Keratinocyte (primary cell): ENCODE measurements around the gene SRRD. TPM values are rescaled to one million over a fixed set of nuclear protein-coding genes. Genes with fewer than 3 reads are reported as not detected.

Source experiments
- DNase-seq: peaks from one replicate; pipeline ENCODE4 v3.0.0-alpha.2; 2011; ENCODE audit warnings: low read depth, missing footprints, low spot score
- FAIRE-seq: peaks from 2 replicates; lab custom pipeline; 2011; peaks lifted over from hg19 to GRCh38; lab: Jason Lieb, UNC
- H2AFZ ChIP-seq: 2 replicates; pipeline ENCODE4 v1.6.0; 2012; ENCODE audit warnings: low read length, control low read depth, inconsistent platforms; ENCODE audit not compliant: control insufficient read depth
- H3K27ac ChIP-seq: 2 replicates; pipeline ENCODE4 v1.5.1; 2011; ENCODE audit warnings: low read length; ENCODE audit not compliant: control insufficient read depth, insufficient read depth
- H3K27me3 ChIP-seq: 3 replicates; pipeline ENCODE4 v1.6.0; 2011; ENCODE audit warnings: low read length; ENCODE audit not compliant: control insufficient read depth, insufficient read depth; ENCODE audit errors: extremely low read depth
- H3K36me3 ChIP-seq, 2 experiments: 2 replicates in 1 of 2; 3 replicates in 1 of 2; pipeline ENCODE4 v1.5.1; 2011; ENCODE audit warnings: low read length in 2 of 2, mild to moderate bottlenecking in 1 of 2; ENCODE audit not compliant: control insufficient read depth in 2 of 2, insufficient read depth in 2 of 2; ENCODE audit errors: extremely low read depth in 1 of 2
- H3K4me1 ChIP-seq: 3 replicates; pipeline ENCODE4 v1.5.1; 2011; ENCODE audit warnings: low read length; ENCODE audit not compliant: control insufficient read depth, insufficient read depth; ENCODE audit errors: extremely low read depth
- H3K4me2 ChIP-seq: 3 replicates; pipeline ENCODE4 v1.6.0; 2011; ENCODE audit warnings: low read depth, low read length; ENCODE audit not compliant: control insufficient read depth, insufficient read depth; ENCODE audit errors: extremely low read depth
- H3K4me3 ChIP-seq, 3 experiments: fragments of 200-600 bp in 1 of 3; sonication (generic) in 1 of 3; 2 replicates in 2 of 3; 3 replicates in 1 of 3; pipeline ENCODE4 v1.5.1; 2011 to 2016; ENCODE audit warnings: low read length in 3 of 3, mild to moderate bottlenecking in 3 of 3, control low read depth in 2 of 3, inconsistent platforms in 1 of 3, low read depth in 1 of 3, mixed read lengths in 1 of 3, mixed run types in 1 of 3, moderate library complexity in 1 of 3; ENCODE audit not compliant: control insufficient read depth in 2 of 3, insufficient read depth in 2 of 3; ENCODE audit errors: extremely low read depth in 1 of 3
- H3K79me2 ChIP-seq: 2 replicates; pipeline ENCODE4 v1.6.0; 2012; ENCODE audit warnings: low read length; ENCODE audit not compliant: control insufficient read depth, insufficient read depth
- H3K9ac ChIP-seq: 3 replicates; pipeline ENCODE4 v1.6.0; 2011; ENCODE audit warnings: low read length; ENCODE audit not compliant: control insufficient read depth, insufficient read depth; ENCODE audit errors: extremely low read depth
- H3K9me1 ChIP-seq: 3 replicates; pipeline ENCODE4 v1.6.0; 2011; ENCODE audit warnings: low read length; ENCODE audit not compliant: control insufficient read depth, insufficient read depth; ENCODE audit errors: extremely low read depth
- H3K9me3 ChIP-seq: 2 replicates; pipeline ENCODE4 v1.5.1; 2012; ENCODE audit warnings: low read depth, low read length; ENCODE audit not compliant: control insufficient read depth
- H4K20me1 ChIP-seq: 3 replicates; pipeline ENCODE4 v1.6.0; 2011; ENCODE audit warnings: low read length; ENCODE audit not compliant: control insufficient read depth, insufficient read depth; ENCODE audit errors: extremely low read depth
- CTCF ChIP-seq, 3 experiments: IDR thresholded peaks in 1 of 3; conservative IDR thresholded peaks in 1 of 3; optimal IDR thresholded peaks in 1 of 3; 2 replicates in 2 of 3; 3 replicates in 1 of 3; pipeline versions ENCODE3 to v1.5.1; 2011; ENCODE audit warnings: low read length in 3 of 3, mild to moderate bottlenecking in 3 of 3, moderate library complexity in 2 of 3, control low read depth in 1 of 3, inconsistent platforms in 1 of 3; ENCODE audit not compliant: insufficient read depth in 2 of 3; ENCODE audit errors: extremely low read depth in 1 of 3
- EZH2 ChIP-seq: IDR thresholded peaks from one replicate; pipeline ENCODE4 v1.6.1; 2012; ENCODE audit warnings: inconsistent platforms, mild to moderate bottlenecking, low read length, moderate library complexity
- dilution Hi-C: fragments of 300-500 bp; cut with MboI; formaldehyde crosslinking; loops from one replicate; pipeline ENCODE4 v1.7.0; 2020; ENCODE audit warnings: low sequenced_read_pairs; ENCODE audit not compliant: extremely low pct_ligation_motif_present
- polyA plus RNA-seq, 5 experiments: library from polyadenylated mRNA; depleted of rRNA in 3 of 5; stranded (reverse) in 3 of 5; stranded (forward) in 1 of 5; unstranded in 1 of 5; fragments of >200 nt; gene quantifications; 1 replicate in 1 of 5; 2 replicates in 3 of 5; 3 replicates in 1 of 5; pipeline versions ENCODE4 v1.2.1 to v1.2.3, GENCODE V29; 2011 to 2012; ENCODE audit warnings: missing spikeins in 2 of 5, low read depth in 1 of 5, low replicate concordance in 1 of 5

The SRRD gene
- polyA plus RNA-seq, 1 donor (not counting 4 experiments of a cell fraction or from before 2014, with no cell fraction given): 45.0 TPM

GRCh38 chr22:26470807-26471206 is 12.9 kb upstream of the SRRD start:
- H3K36me3 ChIP-seq: peaks cover 10 to 60% of the 10 kb centered on the region in 2 experiments
- TF ChIP-seq EZH2 (no peak), CTCF (optimal IDR thresholded peaks at IDR 0.05 in 1 of 3, IDR thresholded peaks at IDR 0.05 in 1 of 3, conservative IDR thresholded peaks at IDR 0.05 in 1 of 3; ENCODE audit: extremely low read depth in 1 of 3, insufficient read depth in 2 of 3, low read length in 3 of 3) (no peak)
- FAIRE-seq (no peak), DNase-seq (no peak)
- H3K27me3 ChIP-seq: no peaks in the 10 kb centered on the region
- H3K27ac ChIP-seq: peak overlapping the region; percentile 92
- peaks cover 2% of the 10 kb centered on the region for H3K9me1 ChIP-seq
- peak overlapping the region; percentile 69 for H3K4me2 ChIP-seq
- no peak overlapping the region for H2AFZ ChIP-seq
- no peaks in the 10 kb centered on the region for H3K79me2 ChIP-seq
- peak overlapping the region in 1 of 3 experiments; percentile 17 for H3K4me3 ChIP-seq
- dilution Hi-C loops: no loop called here
- peak overlapping the region; percentile 57 for H3K9ac ChIP-seq
- no peaks in the 10 kb centered on the region for H4K20me1 ChIP-seq
- H3K4me1 ChIP-seq: peaks cover 37% of the 10 kb centered on the region
- no peaks in the 10 kb centered on the region for H3K9me3 ChIP-seq

GRCh38 chr22:26471522-26471921 is 12.2 kb upstream of the SRRD start:
- peaks cover 2% of the 10 kb centered on the region for H3K9me1 ChIP-seq
- H3K27ac ChIP-seq: peak overlapping the region; percentile 92
- H2AFZ ChIP-seq: no peak overlapping the region
- H3K9ac ChIP-seq: peak overlapping the region; percentile 57
- no peaks in the 10 kb centered on the region for H3K79me2 ChIP-seq
- H4K20me1 ChIP-seq: no peaks in the 10 kb centered on the region
- peak overlapping the region; percentile 69 for H3K4me2 ChIP-seq
- peak overlapping the region in 1 of 3 experiments; percentile 17 for H3K4me3 ChIP-seq
- no peaks in the 10 kb centered on the region for H3K27me3 ChIP-seq
- TF ChIP-seq EZH2 (no peak), CTCF (optimal IDR thresholded peaks at IDR 0.05 in 1 of 3, IDR thresholded peaks at IDR 0.05 in 1 of 3, conservative IDR thresholded peaks at IDR 0.05 in 1 of 3; ENCODE audit: extremely low read depth in 1 of 3, insufficient read depth in 2 of 3, low read length in 3 of 3) (no peak)
- DNase-seq: peak; percentile 89
- dilution Hi-C loops: no loop called here
- FAIRE-seq: peak; percentile 94
- peaks cover 37% of the 10 kb centered on the region for H3K4me1 ChIP-seq
- no peaks in the 10 kb centered on the region for H3K9me3 ChIP-seq
- H3K36me3 ChIP-seq: peaks cover 10 to 59% of the 10 kb centered on the region in 2 experiments
